Skeletal muscle tissue (tissue), 5 donors: ENCODE results near the gene DUXA. TPM values are rescaled to one million over a fixed set of nuclear protein-coding genes. Genes with fewer than 3 reads are reported as not detected.

Source experiments
- H3K27ac ChIP-seq: one replicate; pipeline ENCODE4 v1.7.0; 2013; ENCODE audit warnings: mild to moderate bottlenecking, low read depth, low read length, inconsistent platforms
- H3K27me3 ChIP-seq, 3 donors: one replicate each; pipeline ENCODE4 v1.7.0; 2013; ENCODE audit warnings: low read length in 3 of 3; ENCODE audit not compliant: control insufficient read depth in 3 of 3, insufficient read depth in 3 of 3
- H3K36me3 ChIP-seq, 3 donors: one replicate each; pipeline ENCODE4 v1.7.0; 2013; ENCODE audit warnings: low read length in 3 of 3; ENCODE audit not compliant: control insufficient read depth in 3 of 3, insufficient read depth in 3 of 3
- H3K4me1 ChIP-seq, 3 donors: one replicate each; pipeline ENCODE4 v1.7.0; 2013; ENCODE audit warnings: low read length in 3 of 3, mild to moderate bottlenecking in 3 of 3; ENCODE audit not compliant: control insufficient read depth in 3 of 3, insufficient read depth in 3 of 3
- H3K4me3 ChIP-seq, 3 donors: one replicate each; pipeline ENCODE4 v1.7.0; 2013; ENCODE audit warnings: low read length in 3 of 3
- H3K9ac ChIP-seq, 3 donors: one replicate each; pipeline ENCODE4 v1.7.0; 2013; ENCODE audit warnings: low read length in 3 of 3, mild to moderate bottlenecking in 3 of 3, moderate library complexity in 2 of 3, low read depth in 1 of 3
- H3K9me3 ChIP-seq, 3 donors: one replicate each; pipeline ENCODE4 v1.7.0; 2013; ENCODE audit warnings: low read length in 3 of 3; ENCODE audit not compliant: control insufficient read depth in 3 of 3
- small RNA-seq: library from RNA; depleted of rRNA; stranded (forward); fragments of <200 nt; gene quantifications from one replicate; pipeline ENCODE3, GENCODE V24; 2014
- total RNA-seq: library from RNA; depleted of rRNA; stranded (reverse); fragments of >200 nt; gene quantifications from one replicate; pipeline ENCODE4 v1.2.3, GENCODE V29; 2014
- donor health status: Osteomylitis.

Gene DUXA
- total RNA-seq, 1 donor from 2014 or later = 0.52 TPM

DNA sequence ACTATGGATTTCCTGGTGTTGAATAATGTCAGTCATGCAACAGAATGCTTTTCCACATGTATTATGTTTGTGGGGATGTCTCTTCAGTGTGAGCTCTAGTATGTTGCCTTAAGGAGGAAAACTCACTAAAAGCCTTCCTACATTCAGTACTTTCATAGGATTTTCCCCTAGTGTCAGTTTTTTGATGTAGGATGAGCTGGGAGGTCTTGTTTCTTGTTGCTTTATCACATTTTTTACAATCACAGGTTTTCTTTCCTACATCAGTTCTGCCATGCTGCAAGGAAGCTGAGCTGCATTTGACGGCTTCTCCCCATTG is 56.0 kb downstream of the DUXA start:
- Histone ChIP-seq H3K27me3 (peaks cover under 1 to 3% (median 1%) of the 10 kb centered on the region in 3 donors), H3K36me3 (no peaks in the 10 kb centered on the region), H3K9me3 (peaks cover 5 to 10% (median 10%) of the 10 kb centered on the region in 3 donors), H3K4me3 (no peak overlapping the region), H3K27ac (no peak overlapping the region), H3K9ac (no peak overlapping the region), H3K4me1 (no peaks in the 10 kb centered on the region)

GRCh38 chr19:57110592-57111328 is 56.5 kb downstream of the DUXA start:
- Histone ChIP-seq H3K27me3 (peaks cover 5 to 8% (median 6%) of the 10 kb centered on the region in 3 donors), H3K9ac (no peak overlapping the region), H3K9me3 (peaks cover 5 to 10% (median 10%) of the 10 kb centered on the region in 3 donors), H3K4me3 (peak overlapping the region in 1 of 3 donors; percentile 23), H3K4me1 (no peaks in the 10 kb centered on the region), H3K27ac (no peak overlapping the region), H3K36me3 (no peaks in the 10 kb centered on the region)

- no peak overlapping the region for H3K4me3 ChIP-seq
- peaks cover 8 to 13% (median 12%) of the 10 kb centered on the region in 3 donors for H3K27me3 ChIP-seq
- peaks cover 0 to 3% (median 0%) of the 10 kb centered on the region in 3 donors for H3K4me1 ChIP-seq
- no peak overlapping the region for H3K27ac ChIP-seq
- no peak overlapping the region for H3K9ac ChIP-seq
- peaks cover 2 to 10% (median 7%) of the 10 kb centered on the region in 3 donors for H3K9me3 ChIP-seq
- no peaks in the 10 kb centered on the region for H3K36me3 ChIP-seq
Observed at GRCh38 chr19:57106722-57107235, 60.5 kb downstream of the DUXA start.

DNA sequence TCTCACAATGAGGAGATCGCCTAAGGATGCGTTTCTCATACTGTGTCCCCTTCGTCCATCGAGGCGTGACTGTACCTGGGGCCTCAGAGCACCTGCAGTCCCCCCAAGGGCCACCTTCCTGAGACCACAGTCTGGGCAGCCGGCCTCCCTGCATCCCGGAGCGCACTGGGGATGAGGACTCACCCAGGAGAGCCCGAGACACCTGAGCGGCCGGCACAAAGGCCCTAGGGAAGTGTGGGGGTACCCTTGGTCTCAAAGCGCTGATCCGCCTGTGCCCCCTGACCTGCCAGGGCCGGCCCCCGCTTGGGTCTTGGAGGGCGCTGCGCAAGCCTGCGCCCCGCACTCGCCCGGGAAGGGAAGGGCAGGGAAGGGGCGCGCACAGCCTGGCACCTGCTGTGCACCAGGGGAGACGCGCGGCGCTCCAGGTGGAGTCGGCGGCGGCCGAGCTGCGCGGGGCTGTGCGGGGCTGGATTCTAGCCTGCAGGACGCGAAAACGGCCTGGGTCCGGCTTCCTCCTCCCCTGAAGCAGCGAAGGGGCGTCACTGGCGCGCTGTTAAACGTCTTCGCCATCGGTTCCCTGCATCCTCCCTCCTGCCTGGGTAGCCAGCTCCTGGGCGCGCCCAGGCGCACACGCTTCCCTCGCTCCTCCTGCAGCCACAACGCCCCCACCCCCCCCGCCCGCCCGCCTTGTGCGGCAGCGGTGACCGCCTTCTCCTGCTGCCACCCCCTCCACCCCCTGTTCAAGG is 61.1 kb downstream of the DUXA start:
- Histone ChIP-seq H3K27me3 (peaks cover 8 to 13% (median 12%) of the 10 kb centered on the region in 3 donors), H3K9me3 (peaks cover 1 to 4% (median 3%) of the 10 kb centered on the region in 3 donors)

More for the DNA sequence above, 61.1 kb downstream of the DUXA start:
- Histone ChIP-seq H3K36me3 (no peaks in the 10 kb centered on the region), H3K4me3 (no peak overlapping the region), H3K4me1 (peaks cover 0 to 3% (median 0%) of the 10 kb centered on the region in 3 donors), H3K9ac (no peak overlapping the region), H3K27ac (no peak overlapping the region)

Small RNA genes within 50 kb of the gene (small RNA-seq; reads per million reads assigned to genes)
- gene AC025588.3 = not detected

Other genes starting within 250 kb of the DUXA start
- gene USP29, start 47.5 kb downstream of the DUXA start, total RNA-seq = not detected
- not detected for gene ZIM3, start 22.3 kb downstream of the DUXA start, total RNA-seq
- gene ZNF264, start 24.0 kb upstream of the DUXA start, total RNA-seq = 24.0 TPM
- gene AURKC, start 63.5 kb upstream of the DUXA start, total RNA-seq = not detected
- gene ZNF805, start 73.1 kb upstream of the DUXA start, total RNA-seq = 26.1 TPM
- gene ZNF460, start 113.0 kb upstream of the DUXA start, total RNA-seq = 101 TPM
- 18.8 TPM for gene ZNF543, start 153.0 kb upstream of the DUXA start, total RNA-seq
- gene ZNF304, start 183.8 kb upstream of the DUXA start, total RNA-seq = 16.2 TPM
- gene TRAPPC2B, start 196.1 kb upstream of the DUXA start, total RNA-seq = 25.1 TPM
- 3.1 TPM for gene ZNF547, start 196.1 kb upstream of the DUXA start, total RNA-seq
- 27.7 TPM for gene ZNF548, start 222.4 kb upstream of the DUXA start, total RNA-seq
- 14.1 TPM for gene ZNF17, start 243.7 kb upstream of the DUXA start, total RNA-seq